Sigmoid colon (tissue), 7 donors: ENCODE data around the gene ZP2. TPM values are rescaled to one million over a fixed set of nuclear protein-coding genes. Genes with fewer than 3 reads are reported as not detected.

Experiments used
- DNase-seq: peaks from one replicate; pipeline ENCODE4 v3.0.0-alpha.2; 2019
- H3K27ac ChIP-seq, 4 donors: fragments of 200-600 bp; sonication (generic); one replicate each; pipeline ENCODE4 v1.5.1; 2016 to 2019; ENCODE audit warnings: mild to moderate bottlenecking in 1 of 4
- H3K27me3 ChIP-seq, 3 donors: fragments of 200-600 bp; sonication (generic); one replicate each; pipeline ENCODE4 v1.5.1; 2019; ENCODE audit warnings: mild to moderate bottlenecking in 1 of 3
- H3K36me3 ChIP-seq, 4 donors: fragments of 200-600 bp; sonication (generic); one replicate each; pipeline ENCODE4 v1.5.1; 2016 to 2019
- H3K4me1 ChIP-seq, 4 donors: fragments of 200-600 bp; sonication (generic); one replicate each; pipeline ENCODE4 v1.5.1; 2017 to 2019
- H3K4me3 ChIP-seq, 4 donors: fragments of 200-600 bp; sonication (generic); one replicate each; pipeline ENCODE4 v1.5.1; 2017 to 2019; ENCODE audit warnings: mild to moderate bottlenecking in 2 of 4, moderate library complexity in 1 of 4
- H3K9me3 ChIP-seq, 4 donors: fragments of 200-600 bp in 3 of 4; sonication (generic) in 3 of 4; one replicate each; pipeline versions ENCODE4 v1.5.1 to v1.6.1; 2013 to 2019
- EP300 ChIP-seq, 4 donors: sonication (generic); formaldehyde crosslinking; IDR thresholded peaks; one replicate each; pipeline ENCODE4 v1.6.1; 2017; ENCODE audit warnings: antibody characterized with exemption in 4 of 4
- POLR2A ChIP-seq, 2 donors: fragments of 450-650 bp; IDR thresholded peaks; one replicate each; pipeline ENCODE4 v1.6.1; 2016; ENCODE audit warnings: antibody characterized with exemption in 2 of 2, mild to moderate bottlenecking in 2 of 2, moderate library complexity in 2 of 2
- POLR2AphosphoS5 ChIP-seq, 4 donors: sonication (generic); formaldehyde crosslinking; IDR thresholded peaks; one replicate each; pipeline ENCODE4 v1.6.1; 2017; ENCODE audit warnings: antibody characterized with exemption in 4 of 4
- WGBS, 2 donors: extraction: QIAGEN DNeasy Blood & Tissue Kit; methylation state at CpG; one replicate each; pipeline ENCODE4 v1.1.7; 2013; 5-methylcytosine and 5-hydroxymethylcytosine counted together
- intact Hi-C: fragments of 100-400 bp; cut with DNase I; formaldehyde crosslinking; loops from one replicate; pipeline ENCODE4 v1.15.1; 2023
- polyA plus RNA-seq, 3 donors: library from polyadenylated mRNA; stranded (reverse); fragments of 200-250 nt; gene quantifications; one replicate each; pipeline ENCODE4 v1.2.3, GENCODE V29; 2013
- total RNA-seq, 4 donors: library from RNA; depleted of rRNA; stranded (reverse); fragments of >200 nt; gene quantifications; one replicate each; pipeline ENCODE4 v1.1.0, GENCODE V29; 2016
- TF ChIP-seq, protein P1 (sequence below), 4 experiments: fragments of 450-650 bp in 3 of 4; fragments of 200-600 bp in 1 of 4; IDR thresholded peaks; one replicate each; pipeline ENCODE4 v1.5.1; 2016 to 2019; ENCODE audit warnings: antibody characterized with exemption in 4 of 4, mild to moderate bottlenecking in 3 of 4, moderate library complexity in 2 of 4
- donor health status: healthy with polysubstance abuse.
- donor health status: Bipolar disorder and iron deficiency.
- donor health status: healthy.

Gene ZP2
- total and polyA plus RNA-seq, 7 donors: 0.03 TPM; not detected in 6

DNA sequence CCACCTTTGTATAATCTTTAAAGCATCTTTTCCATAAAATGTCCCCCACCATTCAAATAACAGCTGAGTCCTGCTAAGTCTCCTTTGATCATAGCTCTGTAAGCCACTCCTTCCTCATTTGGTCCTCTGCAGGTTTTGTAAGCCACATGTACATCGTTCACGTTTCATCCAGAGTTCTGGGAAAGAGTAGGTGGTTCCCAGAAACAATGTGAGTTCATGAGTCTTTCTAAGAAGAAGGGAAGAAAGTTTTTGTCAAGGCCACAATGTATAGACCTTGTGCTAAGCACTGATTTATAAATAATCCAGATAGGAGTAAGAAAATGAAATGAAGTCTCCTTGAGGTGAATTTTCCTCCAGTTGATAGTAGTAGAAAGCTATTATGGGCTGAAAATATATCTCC is 13.4 kb upstream of the ZP2 start:
- intact Hi-C loops: no loop called here
- DNase-seq: no peak
- TF ChIP-seq, protein P1, sequence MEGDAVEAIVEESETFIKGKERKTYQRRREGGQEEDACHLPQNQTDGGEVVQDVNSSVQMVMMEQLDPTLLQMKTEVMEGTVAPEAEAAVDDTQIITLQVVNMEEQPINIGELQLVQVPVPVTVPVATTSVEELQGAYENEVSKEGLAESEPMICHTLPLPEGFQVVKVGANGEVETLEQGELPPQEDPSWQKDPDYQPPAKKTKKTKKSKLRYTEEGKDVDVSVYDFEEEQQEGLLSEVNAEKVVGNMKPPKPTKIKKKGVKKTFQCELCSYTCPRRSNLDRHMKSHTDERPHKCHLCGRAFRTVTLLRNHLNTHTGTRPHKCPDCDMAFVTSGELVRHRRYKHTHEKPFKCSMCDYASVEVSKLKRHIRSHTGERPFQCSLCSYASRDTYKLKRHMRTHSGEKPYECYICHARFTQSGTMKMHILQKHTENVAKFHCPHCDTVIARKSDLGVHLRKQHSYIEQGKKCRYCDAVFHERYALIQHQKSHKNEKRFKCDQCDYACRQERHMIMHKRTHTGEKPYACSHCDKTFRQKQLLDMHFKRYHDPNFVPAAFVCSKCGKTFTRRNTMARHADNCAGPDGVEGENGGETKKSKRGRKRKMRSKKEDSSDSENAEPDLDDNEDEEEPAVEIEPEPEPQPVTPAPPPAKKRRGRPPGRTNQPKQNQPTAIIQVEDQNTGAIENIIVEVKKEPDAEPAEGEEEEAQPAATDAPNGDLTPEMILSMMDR (IDR thresholded peaks at IDR 0.05): no peak
- Histone ChIP-seq H3K27me3 (peaks cover 0 to 6% (median 0%) of the 10 kb centered on the region in 3 donors), H3K36me3 (no peaks in the 10 kb centered on the region), H3K9me3 (no peaks in the 10 kb centered on the region), H3K4me3 (no peak overlapping the region), H3K4me1 (no peaks in the 10 kb centered on the region), H3K27ac (no peak overlapping the region)
- WGBS, 2 donors: 38 to 67% methylated on average over 2 of the region's 2 CpGs

DNA sequence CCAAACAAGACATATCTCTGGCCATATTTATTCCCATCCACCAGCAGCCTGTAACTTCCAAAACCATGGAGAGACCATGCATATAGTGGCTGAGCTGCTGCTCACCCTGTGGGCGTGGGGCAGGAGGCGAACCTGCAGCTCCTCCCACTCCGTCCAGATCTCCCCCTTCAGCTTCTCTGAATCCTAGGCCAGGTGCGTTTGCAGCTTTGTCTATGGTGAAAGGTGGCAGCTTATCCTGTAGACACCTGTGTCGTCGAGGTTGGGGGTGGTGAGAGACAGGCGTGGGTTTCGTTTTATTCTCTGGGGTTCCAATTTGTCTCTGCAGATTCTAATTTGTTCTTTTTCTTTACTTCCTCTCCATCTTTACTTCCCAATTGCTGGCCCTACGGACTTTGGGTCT is 12.4 kb upstream of the ZP2 start:
- TF ChIP-seq, protein P1 (IDR thresholded peaks at IDR 0.05): no peak
- TF ChIP-seq POLR2AphosphoS5 (IDR thresholded peaks at IDR 0.05) (no peak), POLR2A (IDR thresholded peaks at IDR 0.05) (no peak), EP300 (IDR thresholded peaks at IDR 0.05) (no peak)
- 52 to 60% methylated on average over 9 of the region's 9 CpGs for WGBS, 2 donors
- H3K4me1 ChIP-seq: no peaks in the 10 kb centered on the region
- peaks cover 0 to 6% (median 0%) of the 10 kb centered on the region in 3 donors for H3K27me3 ChIP-seq
- no peaks in the 10 kb centered on the region for H3K9me3 ChIP-seq
- H3K36me3 ChIP-seq: no peaks in the 10 kb centered on the region
- DNase-seq: no peak
- no peak overlapping the region for H3K27ac ChIP-seq
- H3K4me3 ChIP-seq: no peak overlapping the region
- intact Hi-C loops: no loop called here

DNA sequence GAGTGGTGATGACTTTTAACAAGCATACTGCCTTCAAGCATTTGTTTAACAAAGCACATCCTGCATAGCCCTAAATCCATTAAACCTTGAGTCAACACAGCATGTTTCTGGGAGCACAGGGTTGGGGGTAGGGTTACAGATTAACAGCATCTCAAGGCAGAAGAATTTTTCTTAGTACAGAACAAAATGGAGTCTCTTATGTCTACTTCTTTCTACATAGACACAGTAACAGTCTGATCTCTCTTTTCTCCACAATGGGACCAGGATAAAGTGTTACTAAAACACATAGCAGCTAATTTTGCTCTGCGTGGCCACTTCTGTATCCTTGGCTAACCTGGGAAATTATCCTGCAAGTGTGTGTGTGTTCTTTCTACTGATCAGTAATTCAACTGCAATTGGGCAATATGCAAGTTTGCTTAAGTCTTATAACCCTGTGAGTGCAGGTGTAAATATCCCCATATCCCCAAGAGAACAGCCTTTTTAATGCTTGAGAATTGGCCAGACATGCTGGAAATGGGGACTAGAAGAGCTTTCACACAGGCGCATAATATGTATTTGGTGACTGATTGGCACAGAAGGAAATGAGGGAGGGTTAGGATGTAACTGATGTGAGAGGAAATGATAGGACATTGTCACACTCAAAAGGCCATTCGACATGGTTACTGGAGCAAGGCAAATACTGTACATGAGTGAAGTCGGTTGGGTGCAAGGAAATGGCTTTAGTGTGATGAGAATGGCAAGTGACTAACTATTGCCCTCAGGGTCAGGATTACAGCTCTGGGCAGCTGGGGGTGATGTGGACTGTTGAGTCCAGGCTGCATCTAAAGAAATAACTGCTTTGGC is 11.3 kb upstream of the ZP2 start:
- intact Hi-C loops: no loop called here
- Histone ChIP-seq H3K9me3 (no peaks in the 10 kb centered on the region), H3K4me1 (no peaks in the 10 kb centered on the region), H3K4me3 (no peak overlapping the region), H3K27me3 (peaks cover 0 to 6% (median 0%) of the 10 kb centered on the region in 3 donors), H3K36me3 (no peaks in the 10 kb centered on the region), H3K27ac (no peak overlapping the region)
- TF ChIP-seq, protein P1 (IDR thresholded peaks at IDR 0.05): no peak
- TF ChIP-seq POLR2AphosphoS5 (IDR thresholded peaks at IDR 0.05): no peak
- TF ChIP-seq EP300 (IDR thresholded peaks at IDR 0.05): no peak
- TF ChIP-seq POLR2A (IDR thresholded peaks at IDR 0.05): no peak
- DNase-seq: no peak
- WGBS, 2 donors: 14 to 57% methylated on average over 4 of the region's 4 CpGs

DNA sequence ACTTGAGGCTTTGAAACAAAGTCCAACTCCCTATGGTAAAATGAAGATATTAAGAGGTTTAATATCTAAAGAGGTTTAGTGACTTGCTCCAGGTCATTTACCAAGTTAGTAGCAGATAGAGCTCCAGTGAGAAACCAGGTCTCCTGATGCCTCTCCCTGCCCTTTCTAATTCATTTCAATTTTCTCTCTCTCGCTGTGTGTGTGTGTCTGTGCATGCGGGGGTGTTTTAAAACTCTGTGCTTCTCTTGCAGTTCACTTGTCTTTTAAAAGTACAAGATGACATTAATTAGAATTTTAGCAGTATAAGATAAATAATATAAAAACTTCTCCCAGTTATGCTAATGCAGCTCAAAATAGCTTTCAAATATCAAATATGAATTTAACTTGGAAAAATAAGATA is 8.2 kb upstream of the ZP2 start:
- Histone ChIP-seq H3K9me3 (no peaks in the 10 kb centered on the region), H3K27ac (no peak overlapping the region), H3K4me3 (no peak overlapping the region), H3K27me3 (peaks cover 0 to 6% (median 0%) of the 10 kb centered on the region in 3 donors), H3K36me3 (no peaks in the 10 kb centered on the region), H3K4me1 (no peaks in the 10 kb centered on the region)
- intact Hi-C loops: no loop called here
- no peak for TF ChIP-seq EP300 (IDR thresholded peaks at IDR 0.05)
- TF ChIP-seq, protein P1 (IDR thresholded peaks at IDR 0.05): no peak
- TF ChIP-seq POLR2AphosphoS5 (IDR thresholded peaks at IDR 0.05): no peak
- TF ChIP-seq POLR2A (IDR thresholded peaks at IDR 0.05): no peak
- DNase-seq: no peak
- WGBS, 2 donors: 93 to 97% methylated on average over 2 of the region's 2 CpGs
